SIG-M5 treated with dmso at 0.1 percent for 504 hours (cell line): Measurements from ENCODE around the gene RPS6KB1.
"Not testable (repeated sequence)": the region's sequence is repeated elsewhere in the genome, so short reads cannot be mapped to it uniquely, and the experiment has no call there.

Experiments
- DNase-seq: peaks from one replicate; lab custom pipeline; 2025; ENCODE audit not compliant: unreplicated experiment; lab: John Stamatoyannopoulos, UW

The RPS6KB1 gene

DNA sequence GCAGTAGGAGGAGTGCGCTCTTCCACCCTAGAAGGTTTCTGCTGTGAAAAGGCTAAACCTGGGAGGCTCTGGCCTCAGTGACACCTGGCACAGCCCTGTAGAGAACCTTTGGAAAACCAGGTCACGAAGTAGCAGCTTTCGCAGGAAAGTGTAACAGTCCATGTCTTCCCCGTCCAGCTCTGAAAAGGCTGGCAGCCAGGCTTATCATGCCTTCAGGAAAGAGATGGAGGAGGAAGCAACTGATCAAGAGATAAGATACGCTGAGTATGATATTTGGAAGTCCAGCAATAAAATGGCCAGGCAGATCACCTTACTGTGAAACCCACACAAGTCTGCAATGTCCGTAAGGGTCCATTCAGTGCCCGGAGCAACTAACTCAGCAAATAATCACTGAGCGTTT is 22.4 kb upstream of the RPS6KB1 start:
- DNase-seq, result no peak

DNA sequence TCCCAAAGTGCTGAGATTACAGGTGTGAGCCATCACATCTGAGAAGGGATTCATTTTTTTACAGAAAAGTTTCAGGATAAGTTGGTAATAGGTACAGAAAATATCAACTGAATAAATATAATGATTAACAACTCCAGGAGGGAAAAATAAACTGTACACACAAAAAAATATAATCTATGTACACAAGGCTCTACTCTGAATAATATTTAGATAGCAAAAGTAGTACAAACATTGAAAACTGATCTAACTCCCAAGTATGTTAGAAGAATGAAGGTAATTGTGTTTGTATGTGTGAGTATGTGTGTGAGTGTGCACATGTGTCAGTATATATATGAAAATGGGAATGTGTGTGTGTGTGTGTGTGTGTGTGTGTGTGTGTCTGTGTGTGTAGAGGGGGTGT is 20.6 kb upstream of the RPS6KB1 start:
- no peak for DNase-seq

- not testable (repeated sequence) for DNase-seq
These were observed 19.5 kb upstream of the RPS6KB1 start for GRCh38 chr17:59873414-59873813.

DNA sequence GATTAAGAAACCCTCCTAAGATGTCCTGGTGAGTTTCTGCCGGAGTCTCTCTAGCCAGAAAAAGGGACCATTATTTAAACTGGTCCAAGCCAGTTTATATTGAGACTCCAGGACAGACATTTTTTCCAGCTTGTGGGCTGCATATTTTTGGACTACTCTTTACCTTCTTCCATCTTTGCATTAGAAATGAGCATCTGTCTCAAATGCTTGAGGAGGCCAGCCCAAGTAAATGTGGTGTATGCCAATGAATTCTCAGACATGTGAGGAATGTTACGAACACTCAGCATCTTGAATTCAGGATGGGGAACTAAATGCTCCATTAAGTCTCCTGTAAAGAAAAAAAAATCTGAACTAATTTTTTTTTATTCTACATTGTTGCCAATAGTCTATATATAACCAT is 18.5 kb upstream of the RPS6KB1 start:
- DNase-seq, result no peak

DNA sequence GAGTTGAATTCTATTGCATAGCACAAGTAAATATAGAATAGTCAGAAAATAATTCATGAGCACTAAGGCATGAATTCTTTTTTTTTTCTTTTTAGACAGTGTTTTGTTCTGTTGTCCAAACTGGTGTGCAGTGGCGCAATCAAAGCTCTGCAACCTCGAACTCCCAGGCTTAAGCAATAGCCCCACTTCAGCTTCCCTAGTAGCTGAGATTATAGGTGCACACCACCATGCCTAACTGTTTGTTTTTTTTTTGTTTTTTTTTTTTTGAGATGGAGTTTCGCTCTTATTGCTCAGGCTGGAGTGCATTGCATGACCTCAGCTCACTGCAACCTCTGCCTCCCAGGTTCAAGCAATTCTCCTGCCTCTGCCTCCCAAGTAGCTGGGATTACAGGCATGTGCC is 16.8 kb upstream of the RPS6KB1 start:
- peak; percentile 51 for DNase-seq

DNA sequence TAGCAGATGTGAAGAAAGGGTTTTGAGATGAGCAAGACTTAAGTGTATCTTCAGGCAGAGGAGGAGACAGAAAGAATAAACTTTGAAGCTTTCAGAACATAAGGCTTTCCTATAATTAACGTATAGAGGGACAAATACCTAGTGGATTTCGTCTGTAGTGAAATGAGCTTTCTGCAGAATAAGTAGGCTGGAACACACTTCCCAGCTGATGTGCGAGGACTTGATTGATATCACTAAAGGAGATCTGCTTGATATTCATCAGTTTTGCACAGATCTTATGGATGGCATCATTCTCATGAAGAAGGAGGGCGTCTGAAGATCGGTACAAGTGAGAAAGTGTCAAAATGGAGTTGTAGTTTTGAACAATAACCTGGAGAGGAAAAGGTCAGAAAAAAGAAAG is 15.0 kb upstream of the RPS6KB1 start:
- no peak for DNase-seq

GRCh38 chr17:59878624-59879023 is 14.3 kb upstream of the RPS6KB1 start:
- no peak for DNase-seq

- DNase-seq, result no peak
These were observed 8.1 kb upstream of the RPS6KB1 start for GRCh38 chr17:59884861-59885260.

DNA sequence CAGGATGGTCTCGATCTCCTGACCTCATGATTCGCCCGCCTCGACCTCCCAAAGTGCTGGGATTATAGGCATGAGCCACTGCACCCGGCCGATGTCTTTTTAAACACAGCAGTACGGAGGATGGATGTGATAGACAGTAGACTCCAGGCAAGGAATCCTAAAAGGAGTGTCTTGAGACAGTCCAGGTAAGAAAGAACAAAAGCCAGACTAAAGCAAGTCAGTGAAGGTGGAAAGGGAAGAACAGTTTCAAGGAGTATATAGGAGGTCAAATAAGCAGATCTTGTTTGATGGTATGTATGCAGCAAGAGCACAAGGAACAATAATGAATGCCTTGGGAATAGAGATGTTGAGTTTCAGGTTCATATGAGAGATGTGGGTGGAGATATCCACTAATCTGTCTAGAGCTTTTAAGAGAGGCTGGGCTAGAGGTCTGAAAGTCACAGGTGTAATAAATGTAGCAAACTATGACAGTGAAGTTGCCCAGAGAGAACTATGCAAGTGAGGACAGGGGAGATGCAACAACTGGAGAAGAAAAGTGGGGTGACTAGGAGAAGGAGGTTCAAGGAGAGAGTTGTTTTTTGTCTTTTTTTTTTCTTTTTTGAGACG is 4.7 kb upstream of the RPS6KB1 start:
- peak; percentile 59 for DNase-seq

- peak; percentile 53 for DNase-seq
These were observed 2.2 kb upstream of the RPS6KB1 start for GRCh38 chr17:59890720-59891119.

DNA sequence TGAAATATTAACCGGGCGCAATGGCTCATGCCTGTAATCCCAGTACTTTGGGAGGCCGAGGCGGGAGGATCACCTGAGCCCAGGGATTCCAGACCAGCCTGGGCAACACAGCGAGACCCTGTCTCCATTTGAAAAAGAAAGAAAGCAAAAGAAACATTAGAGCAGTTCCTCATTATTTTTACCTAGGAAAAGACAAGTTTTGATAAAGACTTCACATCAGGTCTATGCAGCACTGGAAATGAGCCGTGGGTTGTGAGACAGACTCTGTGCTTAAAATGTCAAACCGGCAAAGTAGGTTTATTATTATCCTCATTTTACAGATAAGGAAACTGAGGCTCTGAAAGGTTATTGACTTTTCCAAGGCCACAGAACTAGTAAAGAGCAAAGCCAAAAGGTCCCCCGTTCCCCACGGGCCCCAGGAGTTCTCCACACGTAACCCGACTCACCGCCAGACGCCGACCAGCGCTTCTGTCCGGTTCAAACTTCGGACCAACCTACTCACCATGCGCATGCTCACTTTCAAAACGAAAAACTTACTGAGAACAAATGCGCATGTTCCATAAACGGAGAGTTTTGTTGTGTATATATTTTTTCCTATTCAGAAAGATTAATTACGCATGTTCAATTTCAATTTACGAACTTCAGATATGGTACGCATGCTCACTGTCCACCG is 534 bp upstream of the RPS6KB1 start:
- DNase-seq, result no peak

- peak; percentile 85 for DNase-seq
These were observed 767 bp downstream of the RPS6KB1 start for GRCh38 chr17:59893676-59894100.

GRCh38 chr17:59897090-59897489 is 4.2 kb downstream of the RPS6KB1 start:
- DNase-seq, result no peak

- DNase-seq, result peak; percentile 83
These were observed 6.2 kb downstream of the RPS6KB1 start for GRCh38 chr17:59899099-59899498.

DNA sequence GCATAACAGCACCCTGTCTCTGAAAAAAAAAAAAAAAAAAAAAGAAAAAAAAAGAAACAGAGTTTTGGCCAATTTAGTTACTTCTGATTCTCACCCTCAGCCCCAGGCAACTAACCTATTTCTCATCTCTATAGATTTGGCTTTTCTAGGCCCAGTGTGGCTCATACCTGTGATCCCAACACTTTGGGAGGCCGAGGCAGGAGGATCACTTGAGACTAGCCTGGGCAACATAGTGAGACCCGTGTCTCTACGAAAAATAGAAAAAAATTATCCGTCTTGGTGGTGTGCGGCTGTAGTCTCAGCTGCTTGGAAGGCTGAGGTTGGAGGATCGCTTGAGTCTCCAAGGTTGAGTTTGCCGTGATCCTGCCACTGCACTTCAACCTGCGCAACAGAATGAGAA is 8.7 kb downstream of the RPS6KB1 start:
- no peak for DNase-seq

DNA sequence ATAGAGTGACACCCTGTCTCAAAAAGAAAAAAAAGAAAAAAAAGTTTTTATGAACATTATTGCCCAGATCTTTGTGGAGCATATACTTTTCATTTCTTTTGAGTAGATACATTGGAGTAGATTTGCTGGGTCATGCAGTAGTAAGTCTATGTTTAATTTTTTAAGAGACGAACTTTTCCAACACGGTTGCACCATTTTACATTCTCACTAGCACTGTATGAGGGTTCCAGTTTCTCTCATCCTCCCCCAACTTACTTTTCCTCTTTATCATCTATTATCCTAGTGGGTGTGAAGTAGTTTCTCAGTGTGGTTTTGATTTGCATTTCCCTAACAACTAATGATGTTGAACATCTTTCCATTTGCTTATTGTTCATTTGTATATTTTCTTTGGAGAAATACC is 10.5 kb downstream of the RPS6KB1 start:
- no peak for DNase-seq

GRCh38 chr17:59907467-59907866 is 14.5 kb downstream of the RPS6KB1 start:
- DNase-seq, result no peak

DNA sequence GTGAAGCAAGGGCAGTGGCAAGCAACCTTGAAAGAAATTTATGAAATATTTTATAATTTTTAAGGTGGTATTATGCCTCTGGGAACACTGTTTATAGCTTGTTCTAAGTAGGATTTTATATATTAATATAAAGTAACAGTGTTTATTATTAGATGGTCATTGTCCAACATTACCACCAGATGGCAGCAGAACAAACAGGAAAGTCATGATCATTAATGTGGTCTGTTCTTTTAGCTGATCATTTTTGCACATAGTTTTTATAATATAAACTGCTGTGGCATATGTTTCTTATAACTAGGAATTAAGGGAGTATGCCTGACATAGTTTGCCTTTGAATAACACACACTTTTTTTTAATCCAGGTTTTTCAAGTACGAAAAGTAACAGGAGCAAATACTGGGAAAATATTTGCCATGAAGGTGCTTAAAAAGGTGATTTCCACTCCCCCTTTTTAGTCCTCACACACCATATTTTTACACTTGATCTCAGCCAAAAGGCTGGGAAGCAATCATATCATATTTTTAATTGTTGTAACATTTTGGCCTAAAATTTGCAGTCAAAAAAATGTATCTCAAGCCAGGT is 21.4 kb downstream of the RPS6KB1 start:
- DNase-seq, result peak; percentile 96

GRCh38 chr17:59916446-59916845 is 23.5 kb downstream of the RPS6KB1 start:
- DNase-seq, result no peak

GRCh38 chr17:59920637-59921036 is 27.7 kb downstream of the RPS6KB1 start:
- not testable (repeated sequence) for DNase-seq

DNA sequence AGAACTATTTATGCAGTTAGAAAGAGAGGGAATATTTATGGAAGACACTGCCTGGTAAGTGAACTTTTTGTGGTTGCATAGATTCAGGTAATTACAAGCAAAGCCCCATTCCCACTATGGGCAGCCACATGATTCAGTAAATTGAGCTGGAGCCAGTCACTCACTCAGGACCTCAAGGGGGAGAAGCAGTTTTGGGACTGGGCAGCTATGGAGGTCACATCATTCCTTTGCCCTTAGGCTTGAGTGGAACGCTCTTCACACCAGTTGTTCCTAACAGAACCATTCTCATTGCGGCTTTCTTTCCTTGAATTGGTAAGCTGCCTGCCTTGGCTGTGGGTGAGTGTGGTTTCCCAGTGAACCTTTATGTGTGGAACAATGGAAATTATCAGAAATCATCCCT is 37.2 kb downstream of the RPS6KB1 start:
- DNase-seq, result not testable (repeated sequence)

DNA sequence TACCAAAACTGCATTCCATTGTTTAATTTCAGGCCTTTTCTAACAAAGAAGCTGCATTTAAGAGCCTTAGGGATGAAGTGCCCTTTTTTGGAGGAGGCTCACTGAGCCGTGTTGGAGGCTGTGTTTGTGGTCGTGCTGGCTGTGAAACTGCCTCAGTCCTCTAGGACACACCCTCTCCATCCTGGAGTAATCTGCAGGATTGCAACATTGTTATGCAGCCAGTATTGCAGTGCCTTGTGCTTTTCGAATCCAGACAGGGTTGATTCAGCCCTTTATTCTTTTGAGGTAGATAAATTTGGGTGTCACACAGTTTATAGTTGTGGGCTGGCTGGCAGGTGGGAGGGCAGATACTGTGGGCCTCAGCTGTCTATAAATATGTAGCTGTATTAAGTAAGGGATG is 37.8 kb downstream of the RPS6KB1 start:
- peak; percentile 77 for DNase-seq

DNA sequence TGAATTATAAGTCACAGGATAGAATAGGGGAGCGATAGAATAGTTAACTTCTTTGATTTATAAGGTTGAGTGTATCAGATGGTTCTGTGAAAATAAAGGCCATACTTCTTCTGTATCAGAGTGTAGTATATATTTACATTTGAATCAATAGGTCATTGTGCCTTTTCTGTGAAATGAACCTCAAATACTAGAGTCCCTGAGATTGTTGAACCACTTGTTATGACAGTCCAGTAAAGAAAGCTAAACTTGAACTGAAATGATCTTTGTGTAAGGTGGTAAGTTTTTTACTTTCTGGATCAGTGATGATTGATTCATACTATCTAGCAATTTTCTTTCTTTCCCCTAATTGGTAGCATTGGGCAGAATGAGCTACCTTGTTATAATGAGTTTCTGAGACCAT is 40.4 kb downstream of the RPS6KB1 start:
- not testable (repeated sequence) for DNase-seq
